Ammon's horn (tissue), 1 donor: ENCODE data around the gene IGBP1.
A peak's percentile ranks its signal among the peaks of the same experiment; 100 is the strongest.
"Not testable (repeated sequence)": the region's sequence is repeated elsewhere in the genome, so short reads cannot be mapped to it uniquely, and the experiment has no call there.

Experiments
- DNase-seq: peaks from one replicate; pipeline ENCODE4 v3.0.0-alpha.2; 2016; ENCODE audit warnings: low spot score

IGBP1 gene

DNA sequence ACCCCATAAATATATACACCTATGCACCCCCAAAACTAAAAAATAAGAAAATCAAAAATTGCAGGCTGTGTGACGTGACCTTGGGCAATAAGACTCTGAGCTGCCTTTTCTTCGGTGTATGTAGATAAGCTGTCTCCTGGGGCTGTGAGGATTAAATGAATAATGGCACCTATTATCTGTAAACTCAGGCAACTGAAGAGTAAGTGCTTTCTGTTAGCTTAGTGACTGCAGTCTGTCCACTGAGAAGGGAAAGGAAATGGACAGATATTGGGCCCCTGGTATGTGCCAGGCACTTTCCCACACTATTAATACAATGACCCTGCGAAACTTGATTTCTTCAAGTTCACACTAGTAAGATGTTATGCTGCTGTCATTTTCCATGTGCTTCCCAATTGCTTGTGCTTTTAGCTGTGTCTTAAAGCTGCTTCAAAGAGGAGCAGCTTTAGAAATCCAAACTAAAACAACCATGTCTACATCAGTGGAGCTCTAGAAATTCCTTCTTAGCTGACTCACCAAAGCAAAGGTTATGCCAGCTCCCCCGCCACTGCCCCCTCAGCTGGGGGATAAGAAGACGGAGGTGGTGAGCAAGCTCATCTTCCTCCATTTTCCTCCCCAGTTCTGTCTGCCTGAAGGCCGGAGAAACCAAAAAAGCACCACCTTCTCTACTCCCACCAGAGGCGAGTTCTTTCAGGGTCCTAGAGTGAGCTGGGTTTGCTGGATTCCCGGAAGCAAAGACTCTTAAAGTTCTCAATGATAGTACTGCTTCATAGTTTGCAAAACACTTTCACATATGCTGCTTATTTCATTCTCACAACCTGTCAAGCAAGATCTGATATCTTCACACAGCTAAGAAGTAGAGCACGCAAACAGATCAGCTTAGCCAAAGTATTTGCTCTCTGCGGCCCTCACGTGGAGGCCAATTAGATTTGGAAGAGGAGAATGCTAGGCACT is 35.3 kb downstream of the IGBP1 start:
- peak; percentile 30 for DNase-seq

DNA sequence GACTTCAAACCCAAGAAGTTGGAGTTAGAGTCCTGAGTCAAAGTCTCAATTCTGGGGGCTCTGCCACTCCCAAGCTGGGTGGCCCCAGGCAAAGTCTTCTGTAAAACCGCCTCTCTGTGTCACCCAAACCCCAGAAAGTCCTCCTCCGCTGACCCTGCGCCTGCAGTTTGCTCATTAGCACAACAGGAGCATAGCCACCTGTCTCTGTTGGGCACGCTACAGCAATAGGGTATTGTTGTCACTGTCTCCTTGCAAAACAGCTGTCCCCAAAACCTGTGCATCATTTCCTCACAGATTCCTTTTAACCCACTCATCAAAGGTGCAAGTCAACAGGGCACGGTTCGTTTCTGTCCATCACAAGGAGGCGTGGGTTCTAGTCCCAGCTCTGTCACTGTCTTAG is 36.0 kb downstream of the IGBP1 start:
- no peak for DNase-seq

DNA sequence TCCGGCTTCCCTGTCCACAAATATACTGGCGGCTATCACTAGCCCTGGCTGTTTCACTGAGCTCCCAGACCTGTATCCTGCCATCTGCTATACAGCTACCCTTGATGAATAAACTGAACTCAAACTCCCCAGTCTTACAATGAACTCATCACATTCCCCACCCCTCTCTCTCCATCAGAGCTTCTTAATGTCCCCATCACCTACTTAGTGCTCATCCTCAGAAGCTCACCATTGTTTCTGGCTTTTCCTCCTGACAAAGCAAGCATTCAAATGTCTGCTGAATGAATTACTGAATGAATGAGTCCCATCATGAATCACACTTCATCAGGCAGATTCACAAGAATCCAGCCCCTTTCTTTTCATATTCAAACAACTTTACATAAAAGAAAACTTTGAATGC is 38.4 kb downstream of the IGBP1 start:
- no peak for DNase-seq

DNA sequence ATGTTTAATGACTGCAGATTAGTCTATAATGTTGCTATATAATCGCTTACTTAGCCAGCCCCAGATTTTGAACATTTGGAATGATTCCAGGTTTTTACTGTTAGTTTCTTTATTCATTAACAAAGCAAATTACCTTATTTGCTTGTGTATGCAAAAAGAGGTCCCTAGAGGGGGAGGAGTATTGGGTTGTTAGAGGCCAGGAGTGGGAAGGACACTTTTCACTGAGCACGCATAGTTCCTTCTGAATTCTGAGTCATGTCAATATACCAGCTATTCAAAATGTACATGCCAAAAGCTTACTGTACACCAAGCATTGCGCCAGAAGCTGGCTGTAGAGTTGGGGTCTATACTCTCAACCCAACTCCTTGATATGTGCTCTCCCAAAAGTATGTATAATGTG is 39.0 kb downstream of the IGBP1 start:
- DNase-seq = no peak

DNA sequence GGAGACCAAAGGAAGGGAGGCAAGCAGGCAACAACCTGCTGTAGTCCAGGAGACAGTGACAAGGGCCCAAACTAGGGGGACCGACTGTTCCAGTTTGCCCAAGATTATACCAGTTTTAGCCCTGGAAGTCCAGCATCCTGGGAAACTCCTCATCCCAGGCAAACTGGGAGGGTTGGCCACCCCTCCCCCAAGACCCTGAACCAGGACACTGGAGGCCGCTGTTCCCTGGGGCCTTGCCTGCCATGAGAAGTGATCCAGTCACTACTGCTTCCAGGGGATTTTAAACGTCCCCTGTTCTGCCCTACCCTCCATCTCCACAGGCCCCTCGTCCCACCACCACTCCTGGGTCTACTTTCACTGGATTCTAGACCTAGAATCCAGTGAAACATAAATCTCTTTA is 39.7 kb downstream of the IGBP1 start:
- DNase-seq = no peak

DNA sequence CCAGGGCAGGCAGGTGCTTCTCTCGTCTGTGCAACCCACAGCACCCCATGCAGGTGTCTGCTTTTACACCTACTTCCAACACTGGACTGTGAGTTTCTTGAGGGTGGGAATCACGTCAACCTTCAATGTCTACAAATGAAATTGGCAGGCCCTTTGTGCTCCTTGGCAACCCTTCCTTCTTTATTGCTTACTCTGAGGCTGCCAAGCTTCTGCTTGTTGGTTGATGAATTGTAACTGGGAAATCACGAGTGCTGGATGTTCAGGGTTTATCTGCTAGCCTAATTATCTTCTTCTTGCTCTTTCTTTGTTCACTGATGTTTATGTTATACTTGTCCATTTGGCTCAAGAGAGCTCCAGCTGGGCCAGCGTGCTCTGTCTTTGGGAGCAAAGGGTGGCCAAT is 41.5 kb downstream of the IGBP1 start:
- no peak for DNase-seq

DNA sequence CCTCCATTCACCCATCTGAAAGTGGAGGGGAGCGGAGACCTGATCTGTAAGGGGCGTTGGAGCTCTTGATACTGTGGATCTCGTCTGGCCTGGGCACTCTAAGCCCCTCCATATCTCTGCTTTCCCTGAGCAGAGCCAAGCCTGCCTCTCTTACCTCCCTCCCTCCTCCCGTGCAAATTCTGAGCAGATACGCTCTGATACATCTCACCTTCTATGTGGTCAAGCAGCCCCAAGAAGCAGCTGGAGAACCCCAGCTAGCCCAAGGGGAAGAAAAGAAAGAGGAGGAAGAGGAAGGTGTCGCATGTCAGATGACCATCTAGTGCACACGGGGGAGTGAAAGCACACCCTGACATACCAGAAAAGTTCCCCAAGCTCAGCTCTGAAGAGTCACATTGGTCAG is 42.1 kb downstream of the IGBP1 start:
- DNase-seq = no peak

DNA sequence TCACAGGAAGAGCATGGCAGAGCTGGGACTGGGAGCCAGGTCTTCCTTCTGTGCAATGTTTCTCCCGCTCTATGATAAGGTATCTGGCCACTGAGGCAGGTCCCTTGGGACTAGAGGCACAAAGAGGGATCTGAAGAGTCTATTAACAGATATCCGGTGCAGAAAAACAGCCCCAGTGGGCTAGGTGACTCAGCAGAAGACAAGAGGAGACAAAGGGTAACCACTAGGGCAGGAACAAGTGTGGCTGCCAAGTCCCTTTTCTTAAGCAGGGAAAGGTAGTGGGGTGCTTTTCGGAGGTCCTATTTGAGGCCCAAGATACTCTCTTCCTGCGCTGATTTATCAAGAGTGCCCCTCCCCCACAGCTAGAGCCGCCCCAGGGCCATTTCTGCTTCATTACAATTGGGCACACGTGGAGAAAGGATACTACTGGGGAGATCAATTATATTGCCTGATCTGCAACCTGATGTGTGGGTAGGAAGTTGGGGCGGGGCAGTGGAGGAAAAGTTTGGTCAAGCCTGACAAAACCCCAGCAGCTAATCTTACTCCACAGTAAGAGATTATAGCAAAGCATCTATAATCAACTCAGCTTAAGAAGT is 43.8 kb downstream of the IGBP1 start, which contains the start of gene DGAT2L6:
TSS of gene DGAT2L6 (plus strand) at position 546 of the 596 bp plus-strand sequence. CDS start 100 bp downstream, outside the sequence.
- no peak for DNase-seq

DNA sequence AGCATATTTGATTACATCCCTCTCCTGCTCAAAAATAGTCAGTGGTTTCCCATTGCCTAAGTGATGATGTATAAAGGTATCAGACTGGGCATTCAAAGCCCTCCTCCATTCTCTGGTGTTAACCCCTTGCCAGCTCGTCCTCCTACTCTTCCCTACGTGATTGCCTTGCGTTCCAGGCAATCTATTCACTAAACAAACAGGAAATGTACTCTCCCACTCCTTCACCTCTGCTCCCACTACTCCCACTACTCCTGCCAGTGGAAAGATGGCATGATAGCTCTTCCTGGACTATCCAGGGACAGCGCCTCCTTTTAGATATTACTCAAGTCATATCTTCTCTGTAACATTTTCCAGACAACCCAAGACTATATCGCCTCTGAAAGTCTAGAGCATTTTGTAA is 49.8 kb downstream of the IGBP1 start:
- no peak for DNase-seq

DNA sequence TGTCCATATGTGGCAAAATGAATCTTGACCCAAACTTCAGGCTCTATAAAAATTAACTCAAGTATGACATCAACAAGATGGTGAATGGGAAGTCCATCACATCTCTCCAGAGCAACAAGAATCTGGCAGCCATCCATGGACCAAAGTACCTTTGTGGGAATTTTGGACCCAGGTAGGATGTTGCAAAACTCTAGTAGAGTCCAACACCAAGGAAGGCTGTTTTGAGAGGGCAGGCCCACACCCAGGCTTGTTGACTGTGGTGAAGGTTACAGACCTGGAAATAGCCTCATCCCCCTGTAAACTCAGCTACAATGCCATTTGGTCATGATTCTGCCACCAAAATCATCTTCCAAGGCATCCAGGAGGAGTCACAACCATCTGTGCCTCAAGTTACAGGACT is 57.0 kb downstream of the IGBP1 start:
- no peak for DNase-seq

DNA sequence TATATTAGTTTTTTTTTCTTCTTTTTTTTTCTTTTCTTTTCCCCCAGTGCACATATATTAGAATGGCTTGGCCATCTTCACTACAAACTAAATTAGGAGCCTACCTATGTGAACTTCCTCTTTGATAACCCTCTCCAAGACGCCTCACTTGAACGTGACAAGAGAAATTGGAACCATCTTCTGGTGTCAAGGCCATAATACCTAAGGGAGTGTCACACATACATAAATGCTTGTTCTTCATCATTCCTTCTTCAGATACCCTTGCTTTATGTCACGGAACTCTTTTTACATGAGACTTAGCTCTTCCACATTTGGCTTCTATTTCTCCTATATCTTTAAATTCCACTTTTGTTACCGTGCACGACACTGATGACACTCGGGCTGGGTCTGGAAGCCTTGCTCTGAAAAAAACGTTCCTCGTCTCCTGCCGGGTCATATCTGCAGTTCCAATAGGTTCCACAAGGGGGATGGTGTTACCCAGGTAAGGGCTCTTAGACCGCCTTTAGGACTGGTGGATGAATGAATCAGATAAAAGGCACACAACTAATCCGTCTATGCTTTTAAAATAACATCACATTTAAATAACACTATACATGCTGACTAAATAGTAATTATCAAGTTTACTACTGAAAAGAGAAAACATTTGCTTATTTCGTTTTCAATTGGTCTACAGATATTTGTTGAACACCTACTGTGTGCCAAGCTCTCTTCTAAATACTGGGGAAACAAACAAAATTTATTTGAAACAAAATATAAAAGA is 63.9 kb downstream of the IGBP1 start:
- DNase-seq = no peak

DNA sequence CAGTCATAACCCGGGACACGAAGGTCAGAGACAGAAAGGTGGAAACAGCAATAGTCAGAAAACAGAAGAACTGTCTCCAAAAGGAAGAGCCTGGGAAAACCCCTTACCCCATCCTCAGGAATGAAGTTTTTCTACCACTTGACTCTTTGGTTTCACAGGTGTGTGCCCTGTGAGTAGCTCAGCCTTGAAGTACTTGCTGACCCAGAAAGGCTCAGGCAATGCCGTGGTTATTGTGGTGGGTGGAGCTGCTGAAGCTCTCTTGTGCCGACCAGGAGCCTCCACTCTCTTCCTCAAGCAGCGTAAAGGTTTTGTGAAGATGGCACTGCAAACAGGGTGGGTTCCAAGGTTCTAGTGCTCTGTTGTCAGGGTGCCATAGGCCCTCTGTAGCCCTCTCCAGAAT is 68.5 kb downstream of the IGBP1 start:
- DNase-seq = no peak

DNA sequence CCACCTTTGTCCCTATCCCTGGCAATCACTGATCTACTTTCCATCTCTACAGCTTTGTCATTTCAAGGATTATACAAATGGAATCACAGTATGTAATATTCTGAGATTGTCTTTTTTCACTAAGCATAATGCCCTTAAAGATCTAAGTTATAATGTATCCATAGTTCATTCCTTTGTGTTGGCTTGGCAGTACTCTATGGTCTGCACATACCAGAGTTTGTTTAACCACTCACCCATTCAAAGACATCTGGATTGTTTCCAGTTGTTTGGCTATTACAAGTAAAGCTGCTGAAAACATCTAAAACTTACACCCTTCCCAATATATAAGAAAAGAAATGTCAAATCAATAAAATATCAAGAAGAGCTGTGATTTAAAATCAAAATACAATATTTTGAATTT is 75.2 kb downstream of the IGBP1 start:
- DNase-seq = no peak

DNA sequence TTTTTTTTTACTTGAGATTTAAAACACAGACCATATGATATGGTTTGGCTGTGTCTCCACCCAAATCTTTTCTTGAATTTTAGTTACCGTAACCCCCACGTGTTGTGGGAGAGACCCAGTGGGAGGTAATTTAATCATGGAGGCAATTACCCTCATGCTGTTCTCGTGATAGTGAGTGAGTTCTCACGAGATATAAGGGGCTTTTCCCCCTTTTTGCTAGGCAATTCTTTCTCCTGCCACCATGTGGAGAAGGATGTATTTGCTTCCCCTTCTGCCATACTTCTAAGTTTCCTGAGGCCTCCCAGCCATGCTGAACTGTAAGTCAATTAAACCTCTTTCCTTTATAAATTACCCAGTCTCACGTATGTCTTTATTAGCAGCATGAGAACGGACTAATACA is 76.3 kb downstream of the IGBP1 start:
- DNase-seq = not testable (repeated sequence)
